HepG2 (cell line): ENCODE results near the gene RFFL.

Experiments
- HNF4G ChIP-seq, 2 experiments: sonication (generic) in 1 of 2; formaldehyde crosslinking in 1 of 2; IDR thresholded peaks; 2 replicates each; pipeline versions ENCODE4 v1.4.0 to v1.6.1; 2011 to 2020; ENCODE audit warnings: borderline replicate concordance in 2 of 2, low read depth in 2 of 2, mild to moderate bottlenecking in 2 of 2, low read length in 1 of 2, missing genetic modification reagents in 1 of 2, moderate library complexity in 1 of 2
- KLF16 ChIP-seq, 2 experiments: sonication (generic) in 1 of 2; formaldehyde crosslinking in 1 of 2; IDR thresholded peaks; 2 replicates each; pipeline versions ENCODE4 v1.6.1 to v1.8.0; 2016 to 2023; ENCODE audit warnings: missing genetic modification reagents in 2 of 2, missing compliant biosample characterization in 1 of 2
- PRPF4 ChIP-seq: fragments of 200-400 bp; formaldehyde crosslinking; IDR thresholded peaks from 2 replicates; pipeline ENCODE4 v1.6.1; 2016; ENCODE audit warnings: low read length, low read depth; ENCODE audit not compliant: poor library complexity, severe bottlenecking
- SP5 ChIP-seq: IDR thresholded peaks from 2 replicates; pipeline ENCODE4 v1.6.1; 2016; ENCODE audit warnings: low read depth, borderline replicate concordance
- ZNF709 ChIP-seq: sonication (generic); formaldehyde crosslinking; IDR thresholded peaks from 2 replicates; pipeline ENCODE4 v1.5.0; 2020; ENCODE audit warnings: mild to moderate bottlenecking, missing genetic modification reagents
- TF ChIP-seq, protein P1 (sequence below): sonication (generic); formaldehyde crosslinking; IDR thresholded peaks from 2 replicates; pipeline ENCODE4 v1.5.0; 2020; ENCODE audit warnings: mild to moderate bottlenecking, missing genetic modification reagents, moderate library complexity

GRCh38 chr17:34991606-34992005 is 71.9 kb downstream of the RFFL start:
- TF ChIP-seq, protein P1, sequence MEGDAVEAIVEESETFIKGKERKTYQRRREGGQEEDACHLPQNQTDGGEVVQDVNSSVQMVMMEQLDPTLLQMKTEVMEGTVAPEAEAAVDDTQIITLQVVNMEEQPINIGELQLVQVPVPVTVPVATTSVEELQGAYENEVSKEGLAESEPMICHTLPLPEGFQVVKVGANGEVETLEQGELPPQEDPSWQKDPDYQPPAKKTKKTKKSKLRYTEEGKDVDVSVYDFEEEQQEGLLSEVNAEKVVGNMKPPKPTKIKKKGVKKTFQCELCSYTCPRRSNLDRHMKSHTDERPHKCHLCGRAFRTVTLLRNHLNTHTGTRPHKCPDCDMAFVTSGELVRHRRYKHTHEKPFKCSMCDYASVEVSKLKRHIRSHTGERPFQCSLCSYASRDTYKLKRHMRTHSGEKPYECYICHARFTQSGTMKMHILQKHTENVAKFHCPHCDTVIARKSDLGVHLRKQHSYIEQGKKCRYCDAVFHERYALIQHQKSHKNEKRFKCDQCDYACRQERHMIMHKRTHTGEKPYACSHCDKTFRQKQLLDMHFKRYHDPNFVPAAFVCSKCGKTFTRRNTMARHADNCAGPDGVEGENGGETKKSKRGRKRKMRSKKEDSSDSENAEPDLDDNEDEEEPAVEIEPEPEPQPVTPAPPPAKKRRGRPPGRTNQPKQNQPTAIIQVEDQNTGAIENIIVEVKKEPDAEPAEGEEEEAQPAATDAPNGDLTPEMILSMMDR (CRISPR knock-in tag) = no peak
- TF ChIP-seq HNF4G (IDR thresholded peaks at IDR 0.05; ENCODE audit: borderline replicate concordance, low read depth, low read length) = no peak
- TF ChIP-seq HNF4G (CRISPR knock-in tag; IDR thresholded peaks at IDR 0.05; ENCODE audit: borderline replicate concordance, low read depth) = no peak
- no peak for TF ChIP-seq PRPF4
- TF ChIP-seq ZNF709 (CRISPR knock-in tag) = no peak
- no peak for TF ChIP-seq SP5
- no peak for TF ChIP-seq KLF16 (CRISPR knock-in tag; IDR thresholded peaks at IDR 0.05)
